GM12872 (cell line): ENCODE measurements around the gene AGBL1.

Source experiments
- TF ChIP-seq, protein P1 (sequence below): IDR thresholded peaks from 3 replicates; pipeline ENCODE4 v1.5.1; 2011; ENCODE audit warnings: low read depth, mild to moderate bottlenecking, low read length, moderate library complexity; ENCODE audit not compliant: insufficient read depth

AGBL1 gene

DNA sequence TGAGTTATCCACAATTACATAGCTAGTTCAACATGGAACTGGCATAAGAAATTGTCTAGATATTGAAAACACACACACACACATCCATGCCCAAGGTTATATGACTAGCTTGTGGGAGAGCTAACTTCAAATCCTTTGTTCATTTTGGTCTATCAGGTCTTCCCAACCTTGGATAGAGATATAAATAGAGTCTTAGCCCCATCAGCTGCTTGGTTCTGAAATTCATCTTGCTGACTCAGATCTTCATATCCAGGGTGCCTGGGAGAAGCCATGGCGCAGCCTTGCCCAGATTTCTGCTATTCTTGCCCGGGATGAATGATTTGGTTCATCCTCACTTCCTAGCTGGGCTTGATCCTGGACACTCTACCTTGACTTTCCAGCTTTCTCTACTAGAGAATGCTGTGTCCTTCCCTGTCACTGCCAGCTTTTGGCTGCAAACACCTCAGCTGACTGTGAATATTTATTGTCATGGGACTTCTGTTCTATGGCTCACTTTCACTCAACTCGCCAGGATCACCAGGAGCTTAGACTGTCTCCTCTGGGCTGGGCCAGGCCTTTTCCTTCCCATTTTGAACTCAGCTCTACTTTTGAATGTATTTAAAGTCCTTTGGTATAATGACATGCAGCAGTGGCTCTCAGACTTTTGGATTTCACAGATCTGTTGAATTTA lies 324.4 kb downstream of the AGBL1 start:
- TF ChIP-seq, protein P1, sequence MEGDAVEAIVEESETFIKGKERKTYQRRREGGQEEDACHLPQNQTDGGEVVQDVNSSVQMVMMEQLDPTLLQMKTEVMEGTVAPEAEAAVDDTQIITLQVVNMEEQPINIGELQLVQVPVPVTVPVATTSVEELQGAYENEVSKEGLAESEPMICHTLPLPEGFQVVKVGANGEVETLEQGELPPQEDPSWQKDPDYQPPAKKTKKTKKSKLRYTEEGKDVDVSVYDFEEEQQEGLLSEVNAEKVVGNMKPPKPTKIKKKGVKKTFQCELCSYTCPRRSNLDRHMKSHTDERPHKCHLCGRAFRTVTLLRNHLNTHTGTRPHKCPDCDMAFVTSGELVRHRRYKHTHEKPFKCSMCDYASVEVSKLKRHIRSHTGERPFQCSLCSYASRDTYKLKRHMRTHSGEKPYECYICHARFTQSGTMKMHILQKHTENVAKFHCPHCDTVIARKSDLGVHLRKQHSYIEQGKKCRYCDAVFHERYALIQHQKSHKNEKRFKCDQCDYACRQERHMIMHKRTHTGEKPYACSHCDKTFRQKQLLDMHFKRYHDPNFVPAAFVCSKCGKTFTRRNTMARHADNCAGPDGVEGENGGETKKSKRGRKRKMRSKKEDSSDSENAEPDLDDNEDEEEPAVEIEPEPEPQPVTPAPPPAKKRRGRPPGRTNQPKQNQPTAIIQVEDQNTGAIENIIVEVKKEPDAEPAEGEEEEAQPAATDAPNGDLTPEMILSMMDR: no peak

DNA sequence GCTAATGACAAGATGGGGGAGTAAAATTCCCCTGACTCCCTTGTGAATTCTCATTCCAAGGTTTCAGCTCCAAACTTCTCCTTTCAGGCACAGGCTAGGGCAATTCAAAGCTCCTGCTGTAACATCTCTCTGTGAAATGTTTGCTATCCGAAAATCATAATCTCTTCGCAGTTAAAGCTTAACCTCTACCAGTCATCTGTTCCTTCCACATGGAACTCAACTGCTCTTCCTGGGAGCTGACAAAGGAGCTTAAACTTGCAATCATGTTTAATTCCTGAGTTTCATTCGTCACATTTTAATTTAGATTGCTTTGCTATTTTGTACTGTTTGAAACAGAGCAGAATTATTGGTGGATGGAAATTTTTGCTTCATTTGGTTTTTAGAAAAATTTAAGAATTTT lies 328.6 kb downstream of the AGBL1 start:
- TF ChIP-seq, protein P1: no peak

DNA sequence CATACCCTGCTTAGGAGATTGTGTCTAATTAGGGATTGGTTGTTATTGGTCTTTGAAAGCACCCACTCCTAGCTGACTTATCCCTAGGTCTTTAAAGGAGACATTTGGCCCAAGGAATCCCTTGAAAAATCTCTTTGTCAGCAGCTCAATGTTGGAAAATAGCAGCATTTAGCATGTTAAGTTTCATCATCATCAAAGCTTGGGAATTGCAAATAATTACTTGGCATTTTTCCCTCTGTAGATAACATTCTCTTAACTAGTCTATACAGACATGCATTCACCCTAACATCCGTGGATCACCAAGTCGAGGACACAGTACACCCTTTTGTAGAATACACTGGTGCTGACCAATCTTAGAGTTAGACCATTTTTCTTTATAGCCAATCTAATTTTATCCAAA lies 332.2 kb downstream of the AGBL1 start:
- TF ChIP-seq, protein P1: no peak

DNA sequence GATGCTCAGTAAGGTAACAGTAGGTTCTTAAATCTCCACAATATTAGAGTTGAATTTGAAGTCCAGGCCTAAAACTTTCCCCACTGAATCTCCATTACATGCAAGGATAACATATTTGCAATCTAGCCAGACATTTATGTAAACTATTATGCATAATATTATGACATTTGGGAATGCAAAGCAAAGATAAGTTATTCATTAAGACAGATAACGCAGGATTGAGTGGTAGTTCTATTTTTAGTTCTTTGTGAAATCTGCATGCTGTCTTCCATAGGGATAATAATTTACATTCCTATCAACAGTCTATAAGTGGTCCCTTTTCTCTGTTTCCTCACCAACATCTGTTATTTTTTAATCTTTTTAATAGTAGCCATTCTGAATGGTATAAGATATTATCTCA lies 333.5 kb downstream of the AGBL1 start:
- TF ChIP-seq, protein P1: no peak

DNA sequence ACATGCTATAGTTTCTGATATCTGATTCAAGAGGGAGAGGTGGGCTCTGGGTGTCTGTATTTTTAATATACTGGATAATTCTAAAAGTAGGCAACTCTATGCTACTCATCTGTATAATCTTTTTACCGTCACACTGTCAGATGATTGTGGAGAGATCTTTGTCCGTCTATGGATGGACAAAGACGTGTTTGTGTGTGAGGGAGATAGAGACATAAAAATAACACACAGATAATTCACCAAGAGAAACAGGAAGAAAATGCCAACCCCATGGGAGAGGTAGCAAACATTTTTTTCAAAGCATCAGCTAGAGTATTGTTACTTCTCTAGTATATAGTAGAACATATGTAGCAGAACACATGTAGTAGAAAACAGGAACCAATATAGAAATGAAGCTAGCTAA lies 346.1 kb downstream of the AGBL1 start:
- TF ChIP-seq, protein P1: no peak

DNA sequence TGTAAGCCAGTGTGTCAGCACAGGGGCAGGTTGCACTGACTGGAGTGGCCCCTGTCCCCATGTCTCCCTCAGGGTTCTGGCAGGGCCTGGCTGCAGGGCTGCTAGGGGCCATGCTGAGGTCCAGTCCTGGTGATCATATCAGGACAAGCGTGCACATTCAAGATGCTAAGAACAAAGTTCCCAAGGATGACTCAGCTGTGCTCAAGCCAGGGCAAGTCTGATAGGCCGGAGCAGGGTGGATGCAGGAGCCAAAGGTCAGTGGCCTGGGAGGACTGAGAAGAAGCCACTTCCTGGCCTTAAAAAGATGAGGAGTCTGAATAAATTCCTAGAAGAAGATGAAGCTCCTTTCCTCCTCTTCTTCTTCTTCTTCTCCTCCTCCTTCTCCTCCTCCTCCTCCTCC lies 353.2 kb downstream of the AGBL1 start:
- TF ChIP-seq, protein P1: no peak

DNA sequence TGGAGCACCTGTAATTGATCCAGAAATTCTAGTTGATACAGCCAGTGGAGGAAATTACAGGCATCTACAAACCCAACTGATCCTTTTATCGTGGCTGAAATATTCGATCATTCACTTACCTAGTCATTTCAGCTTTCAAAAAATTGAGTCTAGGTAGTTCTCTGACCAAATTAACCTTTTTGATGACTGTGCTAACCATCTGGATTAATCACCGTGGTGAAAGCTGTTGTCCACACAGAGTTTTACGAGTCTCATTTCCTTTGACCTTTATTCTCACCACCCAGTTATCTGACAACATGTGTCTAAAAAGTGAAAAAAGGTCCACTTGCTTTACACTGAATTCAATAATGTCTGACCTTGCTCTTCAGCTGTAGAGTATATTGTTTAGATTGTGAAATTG lies 354.3 kb downstream of the AGBL1 start:
- TF ChIP-seq, protein P1: no peak
